NCI-H2107 (cell line): ENCODE results near the gene SMIM34.
"Not testable (repeated sequence)": the region's sequence is repeated elsewhere in the genome, so short reads cannot be mapped to it uniquely, and the experiment has no call there.

ENCODE experiments used
- DNase-seq: peaks from one replicate; lab custom pipeline; 2025; lab: John Stamatoyannopoulos, UW

The SMIM34 gene

GRCh38 chr21:34423805-34424204 lies at the start of gene SMIM34:
Gene SMIM34 (minus strand): TSS chr21:34423951. CDS start chr21:34423839, 112 bp downstream.
- not testable (repeated sequence) for DNase-seq

- not testable (repeated sequence) for DNase-seq
Measured at GRCh38 chr21:34467333-34467732, 43.6 kb upstream of the SMIM34 start.

DNA sequence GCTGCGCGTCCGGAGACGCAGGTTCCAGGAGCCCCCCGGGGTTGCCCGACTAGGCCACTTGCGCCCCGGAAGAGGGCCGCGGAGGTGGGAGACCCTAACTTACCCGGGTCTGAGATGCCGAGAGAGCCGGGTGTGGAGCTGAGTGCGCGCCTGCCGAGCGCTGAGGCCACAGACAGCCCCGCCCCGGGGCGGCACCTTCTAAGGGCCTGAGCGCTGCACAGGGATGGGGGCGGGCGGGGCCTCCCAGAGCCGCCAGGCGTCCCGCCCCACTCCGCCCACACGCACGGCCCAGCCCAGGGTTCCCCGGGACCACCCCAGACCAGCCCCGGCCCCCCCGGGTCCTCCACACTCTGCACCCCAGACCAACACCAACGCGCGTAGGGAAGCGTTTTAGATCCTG lies 35.7 kb upstream of the SMIM34 start:
- not testable (repeated sequence) for DNase-seq

- DNase-seq: not testable (repeated sequence)
Measured at GRCh38 chr21:34458266-34458665, 34.5 kb upstream of the SMIM34 start.

- DNase-seq: not testable (repeated sequence)
Measured at GRCh38 chr21:34456180-34456579, 32.4 kb upstream of the SMIM34 start.

DNA sequence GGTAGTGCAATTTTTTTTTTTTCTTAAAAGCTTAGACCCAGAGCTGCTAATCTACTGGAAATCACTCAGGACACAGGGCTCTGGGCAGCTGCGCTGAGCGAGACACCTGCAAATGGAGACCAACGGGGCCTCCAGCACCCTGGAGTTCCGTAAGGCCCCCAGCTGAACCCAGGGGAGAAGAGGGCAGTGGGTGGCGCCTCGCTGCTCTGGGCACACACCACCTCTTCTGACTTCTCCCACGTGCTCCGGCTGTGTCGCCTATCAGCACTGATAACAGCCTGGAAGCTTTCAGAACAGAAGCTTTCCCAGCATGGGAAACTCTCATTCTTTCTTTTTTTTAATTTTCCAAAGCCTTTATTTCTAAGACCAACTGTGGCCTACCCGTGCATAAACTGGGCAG lies 31.9 kb upstream of the SMIM34 start:
- not testable (repeated sequence) for DNase-seq

- not testable (repeated sequence) for DNase-seq
Measured at GRCh38 chr21:34447018-34447417, 23.3 kb upstream of the SMIM34 start.

GRCh38 chr21:34443486-34443885 lies 19.7 kb upstream of the SMIM34 start:
- not testable (repeated sequence) for DNase-seq

DNA sequence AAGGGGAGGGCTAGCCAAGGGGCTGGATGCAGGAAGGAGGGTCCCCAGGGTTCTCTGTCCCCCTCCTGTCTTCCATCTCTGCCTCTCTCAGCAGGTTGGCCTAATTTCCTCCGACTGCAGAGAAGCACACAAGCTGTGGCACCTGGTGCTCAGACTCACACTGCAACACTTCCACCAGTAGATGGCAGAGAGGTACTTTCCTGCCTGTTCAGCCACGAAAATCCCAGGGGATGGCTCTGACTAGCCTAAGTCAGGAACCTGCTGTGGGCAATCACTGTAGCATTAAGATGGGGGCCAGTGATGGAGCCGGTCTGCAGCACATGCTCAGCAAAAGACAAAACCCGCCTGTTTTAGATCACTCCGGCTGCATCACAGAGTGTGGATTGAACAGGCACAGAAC lies 6.0 kb upstream of the SMIM34 start:
- DNase-seq: not testable (repeated sequence)

DNA sequence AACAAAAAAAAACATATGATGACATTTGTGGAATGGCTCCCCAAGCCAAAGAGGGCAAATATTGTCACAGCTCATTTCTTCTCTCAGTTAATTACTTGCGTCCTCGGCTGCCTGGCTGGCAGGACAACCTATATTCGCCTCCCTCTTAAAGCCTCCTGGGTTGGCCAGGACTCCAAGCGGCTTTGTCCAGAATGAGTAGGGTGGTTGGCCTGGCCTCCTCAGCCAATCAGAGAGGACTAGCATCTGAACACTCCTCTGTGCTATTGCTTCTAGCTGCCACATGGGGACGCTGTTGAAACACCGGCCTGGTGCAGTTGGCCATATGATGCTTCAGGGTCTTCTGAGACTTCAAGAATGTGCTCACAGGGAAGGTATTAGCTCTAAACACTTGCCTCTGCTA lies 4.7 kb upstream of the SMIM34 start:
- DNase-seq: not testable (repeated sequence)

DNA sequence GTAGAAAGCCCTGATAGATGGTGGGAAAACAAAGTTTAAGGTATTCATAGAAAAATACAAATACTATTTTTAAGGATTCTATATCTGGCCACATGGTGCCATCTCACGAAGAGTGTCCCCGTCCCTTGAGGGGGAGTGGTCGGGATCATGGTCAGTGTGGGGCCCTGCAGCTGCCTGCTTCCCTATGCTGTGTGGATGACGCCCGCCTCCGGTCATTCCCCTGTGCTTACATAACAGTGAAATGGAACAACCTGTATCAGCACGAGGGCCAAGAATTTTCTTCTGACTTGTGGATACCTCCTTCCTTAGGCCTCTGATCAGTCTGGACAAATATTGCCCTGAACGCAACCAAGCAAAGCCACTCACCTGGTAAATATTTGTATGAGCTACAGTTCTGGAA lies 3.6 kb upstream of the SMIM34 start:
- not testable (repeated sequence) for DNase-seq

GRCh38 chr21:34417448-34418077 lies 6.2 kb downstream of the SMIM34 start:
- not testable (repeated sequence) for DNase-seq

DNA sequence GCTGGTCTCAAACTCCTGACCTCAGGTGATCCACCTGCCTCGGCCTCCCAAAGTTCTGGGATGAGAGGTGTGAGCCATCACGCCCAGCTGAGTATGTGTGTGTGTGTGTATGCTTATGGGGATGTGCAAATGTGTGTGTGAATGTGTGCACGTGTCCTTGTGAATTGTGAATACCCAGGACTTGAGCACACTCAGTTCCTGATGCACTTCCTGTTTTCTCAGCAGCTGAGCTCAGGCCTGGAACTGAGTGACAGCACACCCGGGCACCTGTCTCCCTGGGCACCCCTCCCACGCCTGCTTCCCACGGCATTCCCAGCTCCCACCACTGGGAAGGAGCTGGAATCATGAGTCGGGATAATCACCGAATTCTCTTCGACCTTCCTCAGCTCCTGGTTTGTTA lies 16.5 kb downstream of the SMIM34 start:
- DNase-seq: not testable (repeated sequence)

GRCh38 chr21:34406676-34407075 lies 17.1 kb downstream of the SMIM34 start:
- not testable (repeated sequence) for DNase-seq

DNA sequence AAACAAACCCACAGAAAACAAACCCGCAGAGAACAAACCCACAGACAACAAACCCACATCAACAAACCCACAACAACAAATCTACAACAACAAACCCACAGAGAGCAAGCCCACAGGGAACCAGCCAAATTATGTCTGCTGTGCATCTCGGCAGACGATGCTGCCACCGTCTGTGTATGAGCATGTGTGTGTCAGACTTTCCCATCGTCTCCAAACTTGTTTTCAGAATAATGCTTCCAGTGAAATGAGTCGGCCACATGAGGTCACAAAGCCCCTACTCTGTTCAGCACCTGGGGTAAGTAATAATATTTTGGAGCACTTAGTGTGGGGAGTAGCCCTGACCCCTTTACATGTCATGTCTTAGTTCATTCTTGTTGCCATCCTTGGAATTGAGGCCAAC lies 17.6 kb downstream of the SMIM34 start:
- not testable (repeated sequence) for DNase-seq

GRCh38 chr21:34405686-34406085 lies 18.1 kb downstream of the SMIM34 start:
- DNase-seq: not testable (repeated sequence)

DNA sequence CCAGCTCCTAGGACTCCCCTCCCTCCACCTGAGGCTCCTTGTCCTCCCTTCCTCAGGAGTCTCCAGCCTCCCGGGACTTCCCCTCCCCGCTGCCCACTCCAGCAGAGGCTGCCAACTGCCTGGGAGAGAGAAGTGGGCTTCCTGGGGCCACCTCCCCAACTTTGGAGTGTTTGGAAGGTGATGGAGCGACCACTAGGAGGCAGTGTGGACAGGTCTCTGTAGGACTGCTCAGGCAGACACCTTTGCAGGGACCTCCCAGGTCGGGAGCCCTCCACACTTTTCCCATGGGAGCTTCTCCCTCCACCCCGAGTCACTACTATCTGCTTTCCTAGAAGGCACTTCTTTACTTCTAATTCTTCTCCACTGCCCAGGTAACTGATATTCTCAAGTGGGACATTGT lies 19.0 kb downstream of the SMIM34 start:
- DNase-seq: not testable (repeated sequence)

DNA sequence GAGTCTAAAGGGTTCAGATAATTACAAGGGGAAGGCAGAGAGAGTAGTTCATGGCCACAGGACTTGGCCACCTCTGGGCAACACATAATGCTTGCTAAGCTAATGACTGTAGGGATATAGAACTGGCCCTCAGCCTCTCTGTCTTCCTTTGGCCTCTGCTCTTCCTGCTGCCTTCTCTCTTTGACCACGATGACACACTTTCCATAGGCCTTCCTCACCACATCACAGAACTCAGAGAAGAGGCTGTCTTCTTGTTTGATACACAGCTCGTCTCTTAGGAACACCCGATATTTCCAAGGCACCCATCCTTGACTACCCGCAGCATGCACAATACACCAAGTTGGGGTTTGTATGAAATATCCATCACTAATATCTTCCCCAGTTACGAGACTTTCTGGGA lies 23.2 kb downstream of the SMIM34 start:
- not testable (repeated sequence) for DNase-seq

- DNase-seq: not testable (repeated sequence)
Measured at GRCh38 chr21:34383724-34384415, 39.9 kb downstream of the SMIM34 start.

DNA sequence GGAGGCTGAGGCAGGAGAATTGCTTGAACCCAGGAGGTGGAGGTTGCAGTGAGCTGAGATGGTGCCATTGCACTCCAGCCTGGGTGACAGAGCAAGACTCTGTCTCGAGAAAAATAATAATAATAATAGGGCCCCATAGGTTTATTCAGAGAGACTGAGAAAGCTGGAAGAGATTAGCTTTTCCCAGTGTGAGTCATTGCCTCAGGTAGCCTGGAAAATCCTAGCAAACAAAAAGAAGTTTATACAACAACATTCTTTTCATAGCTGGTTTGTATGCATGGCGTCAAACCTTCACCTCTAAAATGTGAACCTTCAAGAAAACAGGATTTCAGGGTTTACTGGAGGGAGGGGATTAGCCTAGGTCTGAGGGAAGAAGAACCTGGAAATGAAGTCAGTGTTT lies 40.6 kb downstream of the SMIM34 start:
- not testable (repeated sequence) for DNase-seq

DNA sequence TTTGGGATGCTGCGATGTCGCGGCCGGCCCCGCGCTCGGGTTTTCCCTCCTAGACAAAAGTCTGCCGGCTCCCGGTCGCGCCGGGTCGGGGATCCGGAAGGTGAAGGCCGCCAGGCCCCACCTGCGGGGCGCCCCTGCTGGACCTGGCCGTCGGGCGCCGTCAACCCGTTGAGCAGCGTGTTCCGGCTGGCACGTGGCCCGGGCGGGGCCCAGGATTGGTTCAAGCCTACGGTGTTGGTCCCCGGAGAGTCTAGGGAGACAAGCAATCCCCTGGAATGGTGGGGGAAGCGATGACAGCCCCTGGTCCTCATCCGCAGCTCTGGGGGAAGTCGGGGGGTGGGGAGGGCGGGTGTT lies 48.2 kb downstream of the SMIM34 start:
- not testable (repeated sequence) for DNase-seq

- DNase-seq: not testable (repeated sequence)
Measured at GRCh38 chr21:34374940-34375618, 48.7 kb downstream of the SMIM34 start, which contains the start of gene SMIM11. Gene SMIM11 (plus strand): TSS chr21:34375507. CDS start chr21:34379505, 3,998 bp downstream.

DNA sequence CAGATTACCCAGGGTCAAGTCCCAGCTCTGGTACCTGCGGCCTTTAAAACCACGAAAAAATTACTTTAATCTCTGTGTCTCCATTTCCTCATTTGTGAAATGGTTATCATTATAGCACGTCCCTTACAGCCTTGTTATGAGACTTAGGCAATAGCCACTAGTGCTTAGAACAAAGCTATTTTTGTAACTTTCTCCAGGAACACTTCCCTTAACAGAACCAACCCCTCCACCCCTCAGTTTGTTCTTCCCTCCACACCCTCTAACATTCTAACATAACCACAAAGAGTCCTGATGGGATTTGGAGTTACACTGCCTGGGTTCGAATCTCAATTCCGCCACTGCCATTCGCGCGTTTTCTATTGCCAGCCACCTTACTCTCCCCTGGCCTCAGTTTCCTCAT lies 49.3 kb downstream of the SMIM34 start:
- not testable (repeated sequence) for DNase-seq
